Measurements from ENCODE around the gene SLC22A23. TPM values are rescaled to one million over a fixed set of nuclear protein-coding genes. Genes with fewer than 3 reads are reported as not detected.

Gene SLC22A23
- total and polyA plus RNA-seq, 4 donors: 4.9 to 45.4 (median 19.7) TPM

DNA sequence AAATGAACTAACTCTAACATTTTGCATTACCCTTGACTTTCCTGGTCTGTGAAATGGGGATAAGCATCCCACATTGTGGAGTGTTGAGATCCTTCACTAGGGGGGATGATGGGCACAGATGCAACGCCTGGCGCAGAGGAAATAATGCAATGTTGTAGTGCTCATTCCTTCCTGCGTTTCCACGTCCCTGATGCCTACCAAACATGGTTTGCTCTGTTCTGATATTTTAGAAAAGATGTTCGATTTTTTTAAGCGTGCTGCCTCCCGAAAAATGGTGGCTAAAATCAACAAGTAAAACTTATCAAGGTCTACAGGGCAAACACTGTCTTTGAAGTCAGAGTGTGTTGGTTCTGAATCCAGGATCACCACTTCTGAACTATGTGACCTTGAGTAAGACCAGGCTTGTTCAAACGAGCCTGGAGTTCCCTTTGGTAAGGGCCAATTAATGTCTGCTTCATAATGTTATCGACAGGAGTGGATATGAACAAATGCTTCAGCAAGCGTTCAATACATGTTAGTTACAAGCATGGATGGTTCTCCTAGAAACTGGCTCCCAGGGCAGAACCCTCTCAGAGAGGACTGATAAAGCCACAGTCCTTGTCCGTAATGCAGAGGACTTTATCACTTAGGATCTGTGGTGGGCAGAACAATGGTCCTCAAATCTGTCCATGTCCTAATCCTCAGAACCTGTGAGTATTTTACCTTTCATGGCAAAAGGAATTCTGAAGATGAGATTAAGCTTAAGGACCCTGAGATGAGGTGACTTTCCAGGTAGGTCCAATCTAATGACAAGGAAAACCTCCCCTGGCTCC lies 44.7 kb downstream of the SLC22A23 start (continued):
- TF ChIP-seq ZBTB33 (IDR thresholded peaks at IDR 0.05): no peak
- no peak for TF ChIP-seq RXRA (IDR thresholded peaks at IDR 0.05)
- TF ChIP-seq SP1 (IDR thresholded peaks at IDR 0.05): no peak
- no peak for TF ChIP-seq ATF3 (IDR thresholded peaks at IDR 0.05)

DNA sequence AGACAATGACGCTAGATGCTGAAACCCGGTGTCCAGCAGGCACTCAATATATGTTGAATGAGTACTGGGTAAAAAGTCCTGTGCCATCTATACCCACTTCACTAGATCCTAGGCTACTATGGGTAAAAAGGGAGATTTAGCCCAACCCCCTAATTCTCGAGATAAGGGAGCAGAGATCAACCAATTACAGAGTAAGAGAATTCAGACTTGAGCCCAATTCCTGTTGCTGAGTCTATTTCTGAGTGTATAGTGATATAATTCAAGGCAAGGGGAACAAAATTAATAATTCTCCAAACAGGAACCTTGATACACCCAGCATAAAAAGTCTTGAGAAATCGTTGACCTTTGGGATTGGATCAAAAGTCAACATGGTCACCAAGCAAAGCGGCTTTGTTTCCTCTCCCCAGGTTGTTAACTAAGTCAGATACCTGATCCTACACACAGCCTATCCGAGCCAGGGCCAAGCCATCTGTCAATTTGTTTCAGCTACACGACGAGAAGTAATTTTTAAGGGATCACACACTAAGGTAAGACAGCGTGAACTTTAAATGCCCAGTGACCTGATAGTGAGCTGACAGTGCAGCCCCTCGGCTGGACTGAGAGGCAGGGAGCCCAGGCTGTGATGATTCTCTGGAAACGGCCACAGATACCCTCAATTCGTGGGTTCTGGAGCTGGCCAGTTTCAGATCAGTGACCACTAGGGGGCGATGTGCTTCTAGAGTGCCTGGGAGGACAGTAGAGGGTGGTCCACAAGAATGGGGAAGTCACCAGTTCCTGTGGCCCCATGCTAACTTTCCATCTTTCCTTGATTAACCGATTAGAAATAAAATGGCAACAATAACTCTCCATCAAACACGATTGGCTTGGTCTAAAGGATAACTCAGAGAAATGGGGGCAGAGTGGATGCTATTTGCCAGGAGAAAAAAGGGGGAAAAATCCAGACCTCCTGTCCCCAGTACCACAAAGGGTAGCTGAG lies 46.2 kb downstream of the SLC22A23 start:
- TF ChIP-seq RXRA (IDR thresholded peaks at IDR 0.05) (peak; percentile 31 to 56), HNF4G (IDR thresholded peaks at IDR 0.05) (peak; percentile 74), ZBTB33 (IDR thresholded peaks at IDR 0.05) (no peak), HNF4A (conservative IDR thresholded peaks at IDR 0.05) (peak; percentile 81 to 93), REST (IDR thresholded peaks at IDR 0.05) (no peak), RAD21 (IDR thresholded peaks at IDR 0.05) (peak; percentile 68 to 74), SP1 (IDR thresholded peaks at IDR 0.05) (peak; percentile 83)
- TF ChIP-seq, protein P1, sequence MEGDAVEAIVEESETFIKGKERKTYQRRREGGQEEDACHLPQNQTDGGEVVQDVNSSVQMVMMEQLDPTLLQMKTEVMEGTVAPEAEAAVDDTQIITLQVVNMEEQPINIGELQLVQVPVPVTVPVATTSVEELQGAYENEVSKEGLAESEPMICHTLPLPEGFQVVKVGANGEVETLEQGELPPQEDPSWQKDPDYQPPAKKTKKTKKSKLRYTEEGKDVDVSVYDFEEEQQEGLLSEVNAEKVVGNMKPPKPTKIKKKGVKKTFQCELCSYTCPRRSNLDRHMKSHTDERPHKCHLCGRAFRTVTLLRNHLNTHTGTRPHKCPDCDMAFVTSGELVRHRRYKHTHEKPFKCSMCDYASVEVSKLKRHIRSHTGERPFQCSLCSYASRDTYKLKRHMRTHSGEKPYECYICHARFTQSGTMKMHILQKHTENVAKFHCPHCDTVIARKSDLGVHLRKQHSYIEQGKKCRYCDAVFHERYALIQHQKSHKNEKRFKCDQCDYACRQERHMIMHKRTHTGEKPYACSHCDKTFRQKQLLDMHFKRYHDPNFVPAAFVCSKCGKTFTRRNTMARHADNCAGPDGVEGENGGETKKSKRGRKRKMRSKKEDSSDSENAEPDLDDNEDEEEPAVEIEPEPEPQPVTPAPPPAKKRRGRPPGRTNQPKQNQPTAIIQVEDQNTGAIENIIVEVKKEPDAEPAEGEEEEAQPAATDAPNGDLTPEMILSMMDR (IDR thresholded peaks at IDR 0.05; ENCODE audit: low read depth, low read length, missing input control): peak; percentile 55
- H3K4me3 ChIP-seq (ENCODE audit: low read depth in 1 of 3, low read length in 3 of 3): no peak overlapping the region
- H3K9ac ChIP-seq (ENCODE audit: low read depth in 1 of 2, low read length in 2 of 2): peak overlapping the region in 1 of 2 donors; percentile 71
- 29% methylated on average over 15 of the region's 15 CpGs for WGBS
- peaks cover 8 to 57% (median 54%) of the 10 kb centered on the region in 4 donors for H3K4me1 ChIP-seq (ENCODE audit: control insufficient read depth in 4 of 4, insufficient read depth in 4 of 4, low read length in 3 of 4)
- peak overlapping the region; percentile 80 to 83 for H3K27ac ChIP-seq (ENCODE audit: low read depth in 1 of 2, low read length in 2 of 2)
- peaks cover 0 to 9% (median 7%) of the 10 kb centered on the region in 4 donors for H3K36me3 ChIP-seq (ENCODE audit: control insufficient read depth in 4 of 4, insufficient read depth in 3 of 4, low read depth in 1 of 4, low read length in 3 of 4)
- H3K9me3 ChIP-seq (ENCODE audit: control insufficient read depth in 4 of 4, low read length in 3 of 4): no peaks in the 10 kb centered on the region
- peak; percentile 87 for DNase-seq (ENCODE audit: low spot score)
- no peaks in the 10 kb centered on the region for H3K27me3 ChIP-seq (ENCODE audit: control insufficient read depth in 4 of 4, insufficient read depth in 4 of 4, low read length in 3 of 4)
